ENCODE data around the gene LAGE3. TPM values are rescaled to one million over a fixed set of nuclear protein-coding genes. Genes with fewer than 3 reads are reported as not detected.

Gene LAGE3
- total and polyA plus RNA-seq, 2 of the 13 experiments (the other 11 are each of a cell fraction or from before 2014, with no cell fraction given) = 7.6 to 12.7 TPM

- TF ChIP-seq ARID4A (CRISPR knock-in tag; IDR thresholded peaks at IDR 0.05; ENCODE audit: borderline replicate concordance) (peak; percentile 40; the same call in 1 of the 2 replicates), ZNF660 (CRISPR knock-in tag; IDR thresholded peaks at IDR 0.05; ENCODE audit: borderline replicate concordance, low read depth) (no peak), STAG1 (CRISPR knock-in tag; IDR thresholded peaks at IDR 0.05) (peak; percentile 33), RBFOX2 (IDR thresholded peaks at IDR 0.05; ENCODE audit: low read depth, low read length) (peak; percentile 74), HNRNPH1 (optimal IDR thresholded peaks at IDR 0.05; ENCODE audit: low read depth, low read length) (no peak), MTA3 (CRISPR knock-in tag; IDR thresholded peaks at IDR 0.05) (no peak), HIC2 (CRISPR knock-in tag; IDR thresholded peaks at IDR 0.05; ENCODE audit: low read depth) (0 out of 2 replicates have a peak, but pooled peaks have one; percentile 23), GTF3A (CRISPR knock-in tag; conservative IDR thresholded peaks at IDR 0.05) (no peak), ZNF691 (CRISPR knock-in tag; IDR thresholded peaks at IDR 0.05; ENCODE audit: borderline replicate concordance, low read depth) (no peak)
Observed at GRCh38 chrX:154490414-154491083, 11.5 kb upstream of the LAGE3 start, which contains the start of gene SLC10A3 (continued).
